GM12873 (cell line): ENCODE data around the gene PRDM15.

ENCODE experiments used
- TF ChIP-seq, protein P1 (sequence below): IDR thresholded peaks from 2 replicates; pipeline ENCODE4 v1.5.1; 2012; ENCODE audit warnings: low read depth, mild to moderate bottlenecking, moderate library complexity, low read length, control low read depth; ENCODE audit not compliant: insufficient read depth; ENCODE audit errors: missing control alignments

PRDM15 gene

DNA sequence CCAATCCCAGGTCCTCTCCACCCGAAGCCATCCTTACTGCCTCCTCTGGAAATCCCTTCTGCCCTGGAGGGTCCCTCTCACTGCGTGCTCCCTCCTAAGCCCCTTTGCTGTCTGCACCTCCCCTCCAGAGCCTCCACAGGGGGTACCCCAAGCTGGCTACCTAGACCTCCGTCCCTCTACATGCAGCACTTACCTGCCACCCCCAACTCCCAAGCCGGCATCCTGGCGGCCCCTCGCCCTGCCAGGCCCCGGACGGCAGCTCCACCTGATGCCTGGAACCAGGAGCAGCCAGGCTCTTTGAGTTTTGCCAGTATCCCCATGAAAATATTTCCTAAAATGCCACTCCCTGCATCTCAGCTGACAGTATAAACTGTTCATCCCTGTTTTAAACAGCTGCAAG is 4.1 kb downstream of the PRDM15 start:
- TF ChIP-seq, protein P1, sequence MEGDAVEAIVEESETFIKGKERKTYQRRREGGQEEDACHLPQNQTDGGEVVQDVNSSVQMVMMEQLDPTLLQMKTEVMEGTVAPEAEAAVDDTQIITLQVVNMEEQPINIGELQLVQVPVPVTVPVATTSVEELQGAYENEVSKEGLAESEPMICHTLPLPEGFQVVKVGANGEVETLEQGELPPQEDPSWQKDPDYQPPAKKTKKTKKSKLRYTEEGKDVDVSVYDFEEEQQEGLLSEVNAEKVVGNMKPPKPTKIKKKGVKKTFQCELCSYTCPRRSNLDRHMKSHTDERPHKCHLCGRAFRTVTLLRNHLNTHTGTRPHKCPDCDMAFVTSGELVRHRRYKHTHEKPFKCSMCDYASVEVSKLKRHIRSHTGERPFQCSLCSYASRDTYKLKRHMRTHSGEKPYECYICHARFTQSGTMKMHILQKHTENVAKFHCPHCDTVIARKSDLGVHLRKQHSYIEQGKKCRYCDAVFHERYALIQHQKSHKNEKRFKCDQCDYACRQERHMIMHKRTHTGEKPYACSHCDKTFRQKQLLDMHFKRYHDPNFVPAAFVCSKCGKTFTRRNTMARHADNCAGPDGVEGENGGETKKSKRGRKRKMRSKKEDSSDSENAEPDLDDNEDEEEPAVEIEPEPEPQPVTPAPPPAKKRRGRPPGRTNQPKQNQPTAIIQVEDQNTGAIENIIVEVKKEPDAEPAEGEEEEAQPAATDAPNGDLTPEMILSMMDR = no peak

DNA sequence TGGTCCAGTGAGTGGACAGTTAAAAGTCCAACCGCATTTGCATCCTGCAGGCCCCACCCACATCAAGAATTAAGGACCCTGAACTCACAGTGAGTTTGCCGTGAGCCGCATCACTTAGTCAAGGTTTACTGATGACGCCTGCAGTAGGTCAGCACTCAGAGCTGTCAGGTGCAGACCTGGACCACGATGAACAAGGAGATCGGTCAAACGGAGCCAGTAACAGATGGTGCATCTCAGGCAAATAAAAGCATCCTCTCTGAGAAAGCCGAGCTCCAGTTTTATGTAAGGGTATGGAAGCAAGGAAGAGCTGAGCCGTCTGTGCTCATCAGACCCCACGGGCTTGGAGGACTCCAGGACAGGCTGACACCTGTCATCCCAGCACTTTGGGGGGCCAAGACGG is 4.5 kb downstream of the PRDM15 start:
- TF ChIP-seq, protein P1 = no peak

DNA sequence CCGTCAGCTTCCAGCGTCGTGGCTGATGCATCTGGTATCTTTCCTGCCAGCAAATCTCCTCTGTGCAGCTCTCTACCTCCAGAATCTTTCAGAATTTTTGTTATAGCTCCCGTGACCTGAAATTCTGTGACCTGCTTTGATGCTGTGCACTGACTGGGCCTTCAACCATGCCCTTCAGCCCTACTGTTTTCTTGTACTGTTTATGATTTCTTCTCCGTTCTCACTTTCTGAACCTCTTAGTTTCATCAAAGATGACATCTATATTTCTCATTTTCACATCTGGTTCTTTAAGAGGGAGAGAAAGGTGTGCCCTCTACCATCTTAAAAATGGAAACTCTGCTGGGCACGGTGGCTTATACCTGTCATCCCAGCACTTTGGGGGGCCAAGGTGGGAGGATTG is 5.7 kb downstream of the PRDM15 start:
- TF ChIP-seq, protein P1 = no peak

DNA sequence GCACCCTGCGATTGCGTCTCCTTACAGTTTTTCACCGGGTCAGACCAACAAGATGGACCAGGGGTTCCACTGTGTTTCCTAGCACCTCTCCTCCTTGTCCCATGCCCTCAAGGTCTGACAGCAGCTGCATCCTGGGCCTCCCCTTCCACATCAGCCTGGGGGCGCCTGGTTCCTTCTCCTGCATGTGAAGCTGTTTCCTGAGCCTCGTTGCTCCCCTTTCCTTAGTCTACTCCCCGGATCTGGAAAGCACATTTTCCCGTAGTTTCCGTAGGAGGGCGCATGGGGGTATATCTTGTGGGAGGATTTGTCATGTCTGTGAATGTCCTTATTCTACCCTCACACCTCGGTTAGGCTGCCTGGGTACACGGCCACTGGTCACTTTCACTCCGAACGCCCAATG is 6.1 kb downstream of the PRDM15 start:
- TF ChIP-seq, protein P1 = no peak

DNA sequence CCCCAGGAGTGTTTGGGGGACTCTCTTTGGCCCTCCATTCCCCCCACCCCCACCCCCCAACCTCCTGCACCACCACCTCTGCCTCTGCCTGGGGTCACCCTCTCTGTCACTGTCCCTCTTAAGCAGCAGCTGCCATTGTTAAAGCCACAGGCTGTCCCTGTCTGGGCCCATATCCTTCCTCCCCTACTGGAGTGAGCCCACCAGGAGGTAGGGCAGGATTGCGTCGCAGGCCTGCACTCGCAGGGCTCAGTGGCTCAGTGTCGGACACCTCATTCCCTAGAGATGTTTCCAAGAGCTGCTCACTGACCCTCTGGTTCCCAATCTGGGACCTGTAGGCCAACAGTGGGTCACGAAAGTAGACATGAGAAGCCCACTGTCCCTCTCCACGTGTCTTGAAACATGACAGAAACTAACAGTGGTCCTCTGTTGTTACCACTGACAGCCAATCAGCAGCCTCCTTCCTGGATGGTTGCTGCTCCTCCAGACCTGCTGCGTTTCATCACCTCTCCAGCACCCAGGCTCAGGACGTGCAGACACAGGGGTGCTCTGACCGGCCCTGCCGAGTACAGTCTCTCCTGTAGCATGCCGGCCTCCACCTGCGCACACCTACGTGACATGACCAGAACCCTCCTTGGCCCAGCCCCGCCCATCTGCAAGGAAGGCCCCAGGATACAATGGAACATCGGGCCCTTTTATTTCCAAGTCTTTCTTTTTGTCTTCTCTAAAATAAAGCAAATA is 7.7 kb downstream of the PRDM15 start:
- TF ChIP-seq, protein P1 = no peak

DNA sequence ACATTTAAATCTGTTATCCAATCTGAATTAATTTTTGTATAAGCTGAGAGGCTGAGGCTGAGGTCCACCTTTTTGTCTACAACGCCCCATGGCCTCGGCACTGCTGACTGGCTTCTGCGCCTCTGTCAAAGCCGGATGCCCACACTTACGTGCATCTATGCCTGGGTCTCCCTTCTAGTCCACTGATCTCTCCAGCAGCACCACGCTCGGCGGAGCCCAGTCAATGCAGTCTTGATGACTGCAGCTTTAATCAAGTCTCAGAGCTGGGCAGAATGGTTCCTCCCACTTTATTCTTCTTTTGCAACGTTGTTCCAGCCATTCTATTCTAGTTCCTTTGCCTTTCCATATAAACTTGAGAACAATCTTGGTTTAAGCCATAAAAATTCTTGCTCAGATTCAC is 9.4 kb downstream of the PRDM15 start:
- TF ChIP-seq, protein P1 = no peak

DNA sequence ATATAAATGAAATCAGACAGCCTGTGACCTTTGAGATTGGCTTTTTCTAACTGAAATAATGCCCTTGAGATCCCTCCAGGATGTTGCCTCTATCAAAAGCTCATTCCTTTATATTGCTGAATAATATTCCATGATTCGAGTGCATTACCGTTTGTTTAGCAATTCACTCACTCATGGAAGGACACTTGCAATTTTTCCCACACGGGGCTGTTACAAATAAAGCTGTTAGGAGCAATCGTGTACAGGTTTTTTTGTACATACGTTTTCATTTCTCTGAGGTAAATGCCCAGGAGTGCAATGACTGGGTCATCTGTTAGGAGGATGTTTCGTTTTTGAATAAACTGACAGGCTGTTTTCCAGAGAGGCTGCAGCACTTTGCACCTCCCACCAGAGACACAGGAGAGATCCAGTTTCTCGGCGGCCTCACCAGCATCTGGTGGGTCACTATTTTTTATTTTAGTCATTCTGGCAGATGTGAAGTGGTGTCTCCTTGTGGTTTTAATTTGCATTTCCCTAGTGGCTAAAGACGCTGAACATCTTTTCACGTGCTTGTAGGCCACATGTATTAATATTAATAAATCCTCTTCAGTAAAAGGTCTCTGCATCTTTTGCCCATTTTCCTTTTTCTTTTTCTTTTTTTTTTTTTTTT is 11.0 kb downstream of the PRDM15 start:
- TF ChIP-seq, protein P1 = no peak
